GM10266 (cell line): Measurements from ENCODE around the gene KIAA1191.
"Not testable (repeated sequence)": the region's sequence is repeated elsewhere in the genome, so short reads cannot be mapped to it uniquely, and the experiment has no call there.

ENCODE experiments used
- DNase-seq: peaks from one replicate; pipeline ENCODE4 v3.0.0; 2012; ENCODE audit errors: extremely low spot score
- TF ChIP-seq, protein P1 (sequence below): IDR thresholded peaks from 2 replicates; pipeline ENCODE4 v1.5.1; 2012; ENCODE audit warnings: mild to moderate bottlenecking, low read depth; ENCODE audit not compliant: control insufficient read depth, insufficient read depth; ENCODE audit errors: missing control alignments

KIAA1191 gene, protein sequence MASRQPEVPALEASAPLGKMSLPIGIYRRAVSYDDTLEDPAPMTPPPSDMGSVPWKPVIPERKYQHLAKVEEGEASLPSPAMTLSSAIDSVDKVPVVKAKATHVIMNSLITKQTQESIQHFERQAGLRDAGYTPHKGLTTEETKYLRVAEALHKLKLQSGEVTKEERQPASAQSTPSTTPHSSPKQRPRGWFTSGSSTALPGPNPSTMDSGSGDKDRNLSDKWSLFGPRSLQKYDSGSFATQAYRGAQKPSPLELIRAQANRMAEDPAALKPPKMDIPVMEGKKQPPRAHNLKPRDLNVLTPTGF

DNA sequence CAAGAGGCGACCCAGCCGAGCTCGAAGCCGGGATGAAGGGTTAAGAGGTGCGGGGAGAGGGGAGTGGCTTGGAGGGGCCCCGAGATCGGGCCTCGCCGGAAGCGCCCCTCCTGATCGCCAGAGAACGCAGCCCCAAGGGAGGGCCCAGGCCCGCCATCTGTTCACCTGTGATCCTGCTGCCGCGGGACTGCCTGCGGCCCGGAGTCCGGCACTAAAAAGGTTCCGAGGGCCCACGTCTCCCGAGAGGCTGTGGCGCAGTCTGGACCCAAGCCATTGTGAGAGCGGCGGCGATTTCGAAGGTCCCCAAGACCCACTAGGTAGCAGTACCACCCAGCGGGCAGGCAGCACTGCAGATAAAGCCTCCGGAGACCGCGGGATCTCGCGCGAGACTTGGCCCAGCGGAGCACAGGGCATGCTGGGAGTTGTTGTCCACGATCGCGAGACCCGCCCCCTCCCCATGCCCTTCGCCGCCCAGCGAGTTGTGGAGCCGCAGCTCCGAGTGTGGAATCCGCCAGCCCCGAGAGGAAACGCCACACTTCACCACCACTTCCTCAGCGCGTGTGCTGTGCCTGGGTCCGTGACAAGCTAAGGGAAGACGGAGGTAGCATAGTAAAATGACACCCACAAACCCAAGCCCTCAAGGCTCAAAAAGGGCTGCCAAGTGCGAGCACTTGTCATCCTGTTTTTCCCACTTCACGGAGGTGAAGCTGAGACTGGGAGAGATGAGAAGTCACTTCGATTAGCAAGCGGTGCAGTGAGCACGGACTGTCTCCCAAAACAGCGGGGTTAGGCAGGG, at the start of gene KIAA1191:
Gene KIAA1191, minus strand, starts transcription at position 328 of the 796 bp plus-strand sequence. CDS start 2,256 bp downstream, outside the sequence.
- DNase-seq = peak; percentile 88
- TF ChIP-seq, protein P1, sequence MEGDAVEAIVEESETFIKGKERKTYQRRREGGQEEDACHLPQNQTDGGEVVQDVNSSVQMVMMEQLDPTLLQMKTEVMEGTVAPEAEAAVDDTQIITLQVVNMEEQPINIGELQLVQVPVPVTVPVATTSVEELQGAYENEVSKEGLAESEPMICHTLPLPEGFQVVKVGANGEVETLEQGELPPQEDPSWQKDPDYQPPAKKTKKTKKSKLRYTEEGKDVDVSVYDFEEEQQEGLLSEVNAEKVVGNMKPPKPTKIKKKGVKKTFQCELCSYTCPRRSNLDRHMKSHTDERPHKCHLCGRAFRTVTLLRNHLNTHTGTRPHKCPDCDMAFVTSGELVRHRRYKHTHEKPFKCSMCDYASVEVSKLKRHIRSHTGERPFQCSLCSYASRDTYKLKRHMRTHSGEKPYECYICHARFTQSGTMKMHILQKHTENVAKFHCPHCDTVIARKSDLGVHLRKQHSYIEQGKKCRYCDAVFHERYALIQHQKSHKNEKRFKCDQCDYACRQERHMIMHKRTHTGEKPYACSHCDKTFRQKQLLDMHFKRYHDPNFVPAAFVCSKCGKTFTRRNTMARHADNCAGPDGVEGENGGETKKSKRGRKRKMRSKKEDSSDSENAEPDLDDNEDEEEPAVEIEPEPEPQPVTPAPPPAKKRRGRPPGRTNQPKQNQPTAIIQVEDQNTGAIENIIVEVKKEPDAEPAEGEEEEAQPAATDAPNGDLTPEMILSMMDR = peak; percentile 52

- TF ChIP-seq, protein P1 = no peak
- DNase-seq = no peak
These were observed 49.1 kb upstream of the KIAA1191 start for GRCh38 chr5:176410486-176411180.

DNA sequence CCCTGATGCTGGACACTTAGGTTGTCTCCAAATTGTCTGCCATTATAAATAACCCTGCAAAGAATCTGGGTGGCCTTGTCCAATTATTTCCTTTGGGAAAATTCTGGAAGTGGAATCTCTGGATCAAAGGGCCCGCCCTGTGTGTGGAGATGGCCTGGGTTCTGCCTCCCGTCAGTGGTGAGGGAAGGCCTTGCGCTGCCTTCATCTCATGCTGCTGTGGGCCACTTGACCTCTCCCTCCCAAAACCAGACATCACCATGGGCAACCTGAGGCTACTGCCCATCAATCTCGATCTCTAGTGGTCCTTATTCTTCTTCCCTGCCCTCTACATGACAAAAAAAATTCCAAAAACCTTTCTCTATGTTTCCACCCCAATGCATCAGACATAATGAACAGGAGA, 48.2 kb upstream of the KIAA1191 start:
- no peak for DNase-seq
- TF ChIP-seq, protein P1 = no peak

- TF ChIP-seq, protein P1 = no peak
These were observed 47.0 kb upstream of the KIAA1191 start for GRCh38 chr5:176408590-176408989.

GRCh38 chr5:176408252-176408573, 46.6 kb upstream of the KIAA1191 start:
- not testable (repeated sequence) for DNase-seq

More at GRCh38 chr5:176408590-176408989, 47.0 kb upstream of the KIAA1191 start:
- DNase-seq = no peak

DNA sequence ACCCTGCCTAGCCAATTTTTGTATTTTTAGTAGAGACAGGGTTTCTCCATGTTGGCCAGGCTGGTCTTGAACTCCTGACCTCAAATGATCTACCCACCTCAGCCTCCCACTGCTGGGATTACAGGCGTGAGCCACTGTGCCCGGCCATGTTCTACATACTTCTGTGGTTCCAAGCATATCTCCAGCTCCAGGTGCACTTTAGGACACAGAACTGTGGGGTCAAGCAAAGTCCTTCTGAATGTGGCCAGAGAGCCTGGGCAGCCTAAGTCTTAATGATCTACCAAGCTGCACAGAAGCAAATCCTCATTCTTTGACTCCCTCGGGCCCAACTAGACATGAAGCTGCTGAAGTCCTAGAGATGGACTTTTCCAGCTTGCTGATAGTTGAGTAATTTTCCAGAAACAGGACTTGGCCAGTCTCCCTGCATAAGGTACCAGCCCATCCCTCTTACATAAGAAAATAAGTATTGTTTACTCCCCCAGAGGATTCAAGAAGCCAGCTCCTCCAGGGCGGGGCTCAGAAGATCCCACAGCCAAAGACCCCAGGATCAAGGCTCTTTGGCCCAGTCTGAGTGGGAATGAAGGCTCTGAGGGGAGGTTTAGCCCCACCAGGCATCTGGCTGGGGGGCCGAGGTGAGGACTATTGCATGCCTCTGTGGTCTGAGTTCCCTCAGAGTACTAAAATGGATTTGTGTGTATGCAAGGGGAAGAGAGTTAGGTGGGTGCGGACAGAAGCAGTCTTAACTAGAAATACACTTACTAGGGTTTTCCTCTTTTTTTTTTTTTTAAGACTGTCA, 46.1 kb upstream of the KIAA1191 start:
- TF ChIP-seq, protein P1 = no peak
- DNase-seq = no peak

GRCh38 chr5:176406436-176407052, 45.0 kb upstream of the KIAA1191 start:
- no peak for DNase-seq
- TF ChIP-seq, protein P1 = no peak
